HG02938 (cell line): Measurements from ENCODE around the gene LRRC52.

Source experiments
- ATAC-seq: cut with Tn5 transposase; IDR thresholded peaks from one replicate; pipeline ENCODE4 v1.9.1; 2021; ENCODE audit warnings: mild to moderate bottlenecking, moderate library complexity; ENCODE audit not compliant: unreplicated experiment

The LRRC52 gene

GRCh38 chr1:165543532-165544438 lies at the start of gene LRRC52:
Gene LRRC52, plus strand, starts transcription at chr1:165544000. Its CDS starts 297 bp downstream, at chr1:165544297.
- ATAC-seq = no peak

GRCh38 chr1:165494949-165495857 lies 48.6 kb upstream of the LRRC52 start:
- no peak for ATAC-seq

- ATAC-seq = no peak
Measured at GRCh38 chr1:165495858-165496205, 48.0 kb upstream of the LRRC52 start.

- no peak for ATAC-seq
Measured at GRCh38 chr1:165496501-165496900, 47.3 kb upstream of the LRRC52 start.

GRCh38 chr1:165497069-165498013 lies 46.5 kb upstream of the LRRC52 start:
- no peak for ATAC-seq

GRCh38 chr1:165501330-165501969 lies 42.4 kb upstream of the LRRC52 start:
- ATAC-seq = no peak

GRCh38 chr1:165501970-165502348 lies 41.8 kb upstream of the LRRC52 start:
- no peak for ATAC-seq

- ATAC-seq = no peak
Measured at GRCh38 chr1:165507570-165507969, 36.2 kb upstream of the LRRC52 start.

- ATAC-seq = no peak
Measured at GRCh38 chr1:165508291-165508690, 35.5 kb upstream of the LRRC52 start.

- ATAC-seq = no peak
Measured at GRCh38 chr1:165512816-165513215, 31.0 kb upstream of the LRRC52 start.

GRCh38 chr1:165516469-165516868 lies 27.3 kb upstream of the LRRC52 start:
- ATAC-seq = no peak

- ATAC-seq = no peak
Measured at GRCh38 chr1:165520646-165521045, 23.2 kb upstream of the LRRC52 start.

GRCh38 chr1:165524639-165525285 lies 19.0 kb upstream of the LRRC52 start:
- ATAC-seq = no peak

- no peak for ATAC-seq
Measured at GRCh38 chr1:165525708-165526107, 18.1 kb upstream of the LRRC52 start.

- no peak for ATAC-seq
Measured at GRCh38 chr1:165527251-165528007, 16.4 kb upstream of the LRRC52 start.

GRCh38 chr1:165531021-165531420 lies 12.8 kb upstream of the LRRC52 start:
- no peak for ATAC-seq

GRCh38 chr1:165532053-165532452 lies 11.7 kb upstream of the LRRC52 start:
- ATAC-seq = no peak

- ATAC-seq = no peak
Measured at GRCh38 chr1:165533254-165533653, 10.5 kb upstream of the LRRC52 start.

- ATAC-seq = no peak
Measured at GRCh38 chr1:165536016-165536415, 7.8 kb upstream of the LRRC52 start.
